GM23338 (cell line): Measurements from ENCODE around the gene CD247.

Experiments
- CREB1 ChIP-seq: fragments of 250-450 bp; sonication (Bioruptor Pico); IDR thresholded peaks from 2 replicates; pipeline ENCODE4 v1.5.0; 2020; ENCODE audit warnings: low read depth, mild to moderate bottlenecking, moderate library complexity
- CTCF ChIP-seq, 2 experiments: fragments of 200-600 bp in 1 of 2; sonication (generic) in 1 of 2; conservative IDR thresholded peaks; 2 replicates each; pipeline versions ENCODE4 v1.5.1 to v1.6.1; 2016 to 2017; ENCODE audit warnings: antibody characterized with exemption in 2 of 2, low read depth in 2 of 2, mild to moderate bottlenecking in 2 of 2, moderate library complexity in 1 of 2
- ETS1 ChIP-seq: IDR thresholded peaks from 2 replicates; pipeline ENCODE4 v1.6.1; 2016; ENCODE audit warnings: antibody characterized with exemption
- EZH2 ChIP-seq: fragments of 200-600 bp; sonication (generic); IDR thresholded peaks from one replicate; pipeline ENCODE4 v1.8.0; 2017; ENCODE audit warnings: antibody characterized with exemption, mild to moderate bottlenecking, low read depth; ENCODE audit not compliant: unreplicated experiment
- EZH2phosphoT487 ChIP-seq: fragments of 200-600 bp; sonication (generic); IDR thresholded peaks from one replicate; pipeline ENCODE4 v1.8.1; 2018; ENCODE audit warnings: antibody characterized with exemption; ENCODE audit not compliant: unreplicated experiment
- NANOG ChIP-seq: IDR thresholded peaks from 2 replicates; pipeline ENCODE4 v1.6.1; 2016; ENCODE audit warnings: antibody characterized with exemption, borderline replicate concordance
- POLR2AphosphoS5 ChIP-seq: IDR thresholded peaks from 2 replicates; pipeline ENCODE4 v1.6.1; 2016; ENCODE audit warnings: antibody characterized with exemption, low read depth
- REST ChIP-seq: IDR thresholded peaks from one replicate; pipeline ENCODE4 v1.6.1; 2018; ENCODE audit warnings: antibody characterized with exemption; ENCODE audit not compliant: unreplicated experiment

- TF ChIP-seq CTCF (conservative IDR thresholded peaks at IDR 0.05; ENCODE audit: low read depth in 2 of 2) (no peak), POLR2AphosphoS5 (no peak), EZH2phosphoT487 (no peak), REST (no peak), EZH2 (no peak), NANOG (no peak), CREB1 (CRISPR knock-in tag) (no peak), ETS1 (no peak)
Measured at GRCh38 chr1:167456524-167456923, 61.8 kb downstream of the CD247 start.
